Measurements from ENCODE around the gene CAPN11. TPM values are rescaled to one million over a fixed set of nuclear protein-coding genes. Genes with fewer than 3 reads are reported as not detected.

CAPN11 gene
- total and polyA plus RNA-seq, 10 of the 15 experiments (the other 5 are each of a cell fraction or from before 2014, with no cell fraction given) = 0.05 to 0.44 (median 0.31) TPM

GRCh38 chr6:44189257-44189656 lies 30.6 kb downstream of the CAPN11 start:
- RAD21 ChIA-PET (ENCODE audit: unreplicated experiment) = interaction anchor here (0.7 to 1.4 kb wide), 6 partner anchors 13 to 86 kb away, joined by 3 to 7 read pairs (median 4); partner anchors contain the start of gene SLC29A1
- Histone ChIP-seq H3K4me3 (no peak overlapping the region), H4K20me1 (ENCODE audit: control insufficient read depth, insufficient read depth) (no peaks in the 10 kb centered on the region), H3K79me2 (ENCODE audit: control insufficient read depth, insufficient read depth, low read length) (no peaks in the 10 kb centered on the region), H3K27ac (ENCODE audit: control insufficient read depth, insufficient read depth) (no peak overlapping the region), H3K9ac (ENCODE audit: control insufficient read depth, insufficient read depth, low read length) (no peak overlapping the region), H2AFZ (ENCODE audit: control insufficient read depth, low read depth, low read length) (no peak overlapping the region), H3K9me3 (replicated peaks; ENCODE audit: control insufficient read depth, insufficient read depth, low read length) (no peaks in the 10 kb centered on the region), H3K27me3 (replicated peaks in 1 of 2; ENCODE audit: control insufficient read depth in 2 of 2, insufficient read depth in 2 of 2, low read length in 1 of 2) (no peaks in the 10 kb centered on the region), H3K4me2 (ENCODE audit: control insufficient read depth, insufficient read depth) (no peak overlapping the region), H3K4me1 (ENCODE audit: control insufficient read depth, insufficient read depth, low read length) (peaks cover 12% of the 10 kb centered on the region), H3K36me3 (ENCODE audit: control insufficient read depth in 2 of 2, insufficient read depth in 2 of 2, low read length in 1 of 2) (no peaks in the 10 kb centered on the region)
- no TSS peak for BruUV-seq (replicated peaks)
- ATAC-seq = no peak
- TF ChIP-seq BMI1 (IDR thresholded peaks at IDR 0.05; ENCODE audit: borderline replicate concordance) (no peak), RELA (IDR thresholded peaks at IDR 0.05; ENCODE audit: borderline replicate concordance, partially characterized antibody) (no peak), ATF7 (IDR thresholded peaks at IDR 0.05; ENCODE audit: low read depth) (no peak), PBX3 (IDR thresholded peaks at IDR 0.05; ENCODE audit: insufficient replicate concordance, low read depth, low read length) (no peak), GABPA (IDR thresholded peaks at IDR 0.05; ENCODE audit: low read depth) (no peak), MYC (IDR thresholded peaks at IDR 0.05; ENCODE audit: insufficient read depth, insufficient read length, insufficient replicate concordance, low read length, severe bottlenecking) (no peak), ZZZ3 (IDR thresholded peaks at IDR 0.05; ENCODE audit: control insufficient read depth, insufficient read length, low read depth) (no peak), MXI1 (IDR thresholded peaks at IDR 0.05; ENCODE audit: low read depth, low read length) (no peak), GATAD2B (conservative IDR thresholded peaks at IDR 0.05; ENCODE audit: low read depth) (no peak), EED (IDR thresholded peaks at IDR 0.05; ENCODE audit: low read depth) (no peak)
- TF ChIP-seq, protein P1, sequence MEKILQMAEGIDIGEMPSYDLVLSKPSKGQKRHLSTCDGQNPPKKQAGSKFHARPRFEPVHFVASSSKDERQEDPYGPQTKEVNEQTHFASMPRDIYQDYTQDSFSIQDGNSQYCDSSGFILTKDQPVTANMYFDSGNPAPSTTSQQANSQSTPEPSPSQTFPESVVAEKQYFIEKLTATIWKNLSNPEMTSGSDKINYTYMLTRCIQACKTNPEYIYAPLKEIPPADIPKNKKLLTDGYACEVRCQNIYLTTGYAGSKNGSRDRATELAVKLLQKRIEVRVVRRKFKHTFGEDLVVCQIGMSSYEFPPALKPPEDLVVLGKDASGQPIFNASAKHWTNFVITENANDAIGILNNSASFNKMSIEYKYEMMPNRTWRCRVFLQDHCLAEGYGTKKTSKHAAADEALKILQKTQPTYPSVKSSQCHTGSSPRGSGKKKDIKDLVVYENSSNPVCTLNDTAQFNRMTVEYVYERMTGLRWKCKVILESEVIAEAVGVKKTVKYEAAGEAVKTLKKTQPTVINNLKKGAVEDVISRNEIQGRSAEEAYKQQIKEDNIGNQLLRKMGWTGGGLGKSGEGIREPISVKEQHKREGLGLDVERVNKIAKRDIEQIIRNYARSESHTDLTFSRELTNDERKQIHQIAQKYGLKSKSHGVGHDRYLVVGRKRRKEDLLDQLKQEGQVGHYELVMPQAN (conservative IDR thresholded peaks at IDR 0.05) = no peak
- TF ChIP-seq, protein P2, sequence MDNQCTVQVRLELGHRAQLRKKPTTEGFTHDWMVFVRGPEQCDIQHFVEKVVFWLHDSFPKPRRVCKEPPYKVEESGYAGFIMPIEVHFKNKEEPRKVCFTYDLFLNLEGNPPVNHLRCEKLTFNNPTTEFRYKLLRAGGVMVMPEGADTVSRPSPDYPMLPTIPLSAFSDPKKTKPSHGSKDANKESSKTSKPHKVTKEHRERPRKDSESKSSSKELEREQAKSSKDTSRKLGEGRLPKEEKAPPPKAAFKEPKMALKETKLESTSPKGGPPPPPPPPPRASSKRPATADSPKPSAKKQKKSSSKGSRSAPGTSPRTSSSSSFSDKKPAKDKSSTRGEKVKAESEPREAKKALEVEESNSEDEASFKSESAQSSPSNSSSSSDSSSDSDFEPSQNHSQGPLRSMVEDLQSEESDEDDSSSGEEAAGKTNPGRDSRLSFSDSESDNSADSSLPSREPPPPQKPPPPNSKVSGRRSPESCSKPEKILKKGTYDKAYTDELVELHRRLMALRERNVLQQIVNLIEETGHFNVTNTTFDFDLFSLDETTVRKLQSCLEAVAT (IDR thresholded peaks at IDR 0.05) = no peak
- in situ Hi-C loops (cut with MboI) = no loop called here
- CTCF ChIA-PET = interaction anchor here (1.2 to 2.6 kb wide), 4 partner anchors 32 to 64 kb away, joined by 3 to 11 read pairs (median 7); no protein-coding TSS in a partner anchor
- POLR2A ChIA-PET = interaction anchor here (1.4 to 1.5 kb wide), 2 partner anchors 11 to 30 kb away, joined by 8 to 15 read pairs; no protein-coding TSS in a partner anchor
- 45% methylated on average over 2 of the region's 2 CpGs for WGBS (ENCODE audit: insufficient coverage, insufficient replicate concordance, low lambda C conversion rate, missing lambda C conversion rate)
- no peak for DNase-seq (ENCODE audit: low read depth, low spot score)
- SMC1A ChIA-PET (ENCODE audit: uncharacterized antibody, unreplicated experiment) = interaction anchor here (1.4 to 2.6 kb wide), 5 partner anchors 12 to 33 kb away, joined by 3 to 11 read pairs (median 7); no protein-coding TSS in a partner anchor
- intact Hi-C loops (cut with micrococcal nuclease; ENCODE audit: unreplicated experiment) = no loop called here
- FAIRE-seq = no peak

Data from GM12878 (cell line).